HG03025 (cell line): ENCODE measurements around the gene CKLF.

ENCODE experiments used
- ATAC-seq: cut with Tn5 transposase; IDR thresholded peaks from one replicate; pipeline ENCODE4 v1.9.1; 2021; ENCODE audit warnings: mild to moderate bottlenecking, moderate library complexity; ENCODE audit not compliant: unreplicated experiment, low FRiP score

CKLF gene

GRCh38 chr16:66614161-66614802, 61.9 kb downstream of the CKLF start:
- ATAC-seq, result no peak
